ENCODE measurements around the gene SMARCD1.

DNA sequence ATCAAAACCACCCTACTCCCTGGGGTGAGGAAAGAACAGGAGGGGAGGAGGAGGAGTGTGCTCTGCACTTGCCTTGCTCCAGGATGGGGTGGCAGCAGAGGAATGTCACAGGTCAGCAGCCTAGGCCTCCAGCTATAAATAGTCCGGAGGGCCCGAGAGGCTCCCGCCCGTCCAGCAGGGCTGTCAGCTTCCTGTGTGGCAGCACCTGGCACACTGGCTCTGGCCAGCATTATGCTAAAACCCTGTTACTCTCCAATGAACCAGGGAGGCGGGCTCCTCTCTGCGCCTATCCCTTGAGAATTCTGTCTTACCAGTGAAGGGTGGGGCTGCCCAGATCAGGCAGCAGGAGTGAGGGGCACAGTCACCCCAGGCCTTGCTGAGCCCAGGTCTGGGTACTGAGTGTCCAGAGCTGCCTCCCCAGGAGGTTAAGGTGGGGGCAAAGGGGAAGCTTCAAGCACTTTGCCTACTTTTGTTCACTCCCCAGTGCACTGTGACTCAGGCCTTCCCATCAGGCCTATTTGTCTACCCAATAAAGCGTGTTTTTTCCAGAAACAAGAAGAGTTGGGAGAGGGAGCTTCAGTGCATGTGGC, 25.7 kb downstream of the SMARCD1 start:
- TF ChIP-seq POLR2A (IDR thresholded peaks at IDR 0.05; ENCODE audit: low read length) (no peak), GATA1 (IDR thresholded peaks at IDR 0.05; ENCODE audit: low read depth, low read length) (no peak)
